Sigmoid colon (tissue), 7 donors: ENCODE data around the gene CHST2. TPM values are rescaled to one million over a fixed set of nuclear protein-coding genes. Genes with fewer than 3 reads are reported as not detected.
A peak's percentile ranks its signal among the peaks of the same experiment; 100 is the strongest.

ENCODE experiments used
- DNase-seq: peaks from one replicate; pipeline ENCODE4 v3.0.0-alpha.2; 2019
- H3K27ac ChIP-seq, 4 donors: fragments of 200-600 bp; sonication (generic); one replicate each; pipeline ENCODE4 v1.5.1; 2016 to 2019; ENCODE audit warnings: mild to moderate bottlenecking in 1 of 4
- H3K27me3 ChIP-seq, 3 donors: fragments of 200-600 bp; sonication (generic); one replicate each; pipeline ENCODE4 v1.5.1; 2019; ENCODE audit warnings: mild to moderate bottlenecking in 1 of 3
- H3K36me3 ChIP-seq, 4 donors: fragments of 200-600 bp; sonication (generic); one replicate each; pipeline ENCODE4 v1.5.1; 2016 to 2019
- H3K4me1 ChIP-seq, 4 donors: fragments of 200-600 bp; sonication (generic); one replicate each; pipeline ENCODE4 v1.5.1; 2017 to 2019
- H3K4me3 ChIP-seq, 4 donors: fragments of 200-600 bp; sonication (generic); one replicate each; pipeline ENCODE4 v1.5.1; 2017 to 2019; ENCODE audit warnings: mild to moderate bottlenecking in 2 of 4, moderate library complexity in 1 of 4
- H3K9me3 ChIP-seq, 4 donors: fragments of 200-600 bp in 3 of 4; sonication (generic) in 3 of 4; one replicate each; pipeline versions ENCODE4 v1.5.1 to v1.6.1; 2013 to 2019
- CTCF ChIP-seq, 4 experiments: fragments of 450-650 bp in 3 of 4; fragments of 200-600 bp in 1 of 4; IDR thresholded peaks; one replicate each; pipeline ENCODE4 v1.5.1; 2016 to 2019; ENCODE audit warnings: antibody characterized with exemption in 4 of 4, mild to moderate bottlenecking in 3 of 4, moderate library complexity in 2 of 4
- EP300 ChIP-seq, 4 donors: sonication (generic); formaldehyde crosslinking; IDR thresholded peaks; one replicate each; pipeline ENCODE4 v1.6.1; 2017; ENCODE audit warnings: antibody characterized with exemption in 4 of 4
- POLR2A ChIP-seq, 2 donors: fragments of 450-650 bp; IDR thresholded peaks; one replicate each; pipeline ENCODE4 v1.6.1; 2016; ENCODE audit warnings: antibody characterized with exemption in 2 of 2, mild to moderate bottlenecking in 2 of 2, moderate library complexity in 2 of 2
- POLR2AphosphoS5 ChIP-seq, 4 donors: sonication (generic); formaldehyde crosslinking; IDR thresholded peaks; one replicate each; pipeline ENCODE4 v1.6.1; 2017; ENCODE audit warnings: antibody characterized with exemption in 4 of 4
- WGBS, 2 donors: extraction: QIAGEN DNeasy Blood & Tissue Kit; methylation state at CpG; one replicate each; pipeline ENCODE4 v1.1.7; 2013; 5-methylcytosine and 5-hydroxymethylcytosine counted together
- intact Hi-C: fragments of 100-400 bp; cut with DNase I; formaldehyde crosslinking; loops from one replicate; pipeline ENCODE4 v1.15.1; 2023
- polyA plus RNA-seq, 3 donors: library from polyadenylated mRNA; stranded (reverse); fragments of 200-250 nt; gene quantifications; one replicate each; pipeline ENCODE4 v1.2.3, GENCODE V29; 2013
- total RNA-seq, 4 donors: library from RNA; depleted of rRNA; stranded (reverse); fragments of >200 nt; gene quantifications; one replicate each; pipeline ENCODE4 v1.1.0, GENCODE V29; 2016
- donor health status: healthy with polysubstance abuse.
- donor health status: Bipolar disorder and iron deficiency.
- donor health status: healthy.

Gene CHST2
- total and polyA plus RNA-seq, 7 donors = 0.60 to 4.5 (median 3.1) TPM

GRCh38 chr3:143146486-143147274, 27.1 kb downstream of the CHST2 start:
- Histone ChIP-seq H3K4me3 (no peak overlapping the region), H3K4me1 (no peaks in the 10 kb centered on the region), H3K36me3 (no peaks in the 10 kb centered on the region), H3K27me3 (no peaks in the 10 kb centered on the region), H3K27ac (no peak overlapping the region), H3K9me3 (no peaks in the 10 kb centered on the region)
- DNase-seq = no peak
- TF ChIP-seq POLR2AphosphoS5 (IDR thresholded peaks at IDR 0.05) (no peak), POLR2A (IDR thresholded peaks at IDR 0.05) (no peak), CTCF (IDR thresholded peaks at IDR 0.05) (no peak), EP300 (IDR thresholded peaks at IDR 0.05) (no peak)
- 63 to 80% methylated on average over 12 of the region's 12 CpGs for WGBS, 2 donors
- intact Hi-C loops = no loop called here

GRCh38 chr3:143147707-143148106, 28.1 kb downstream of the CHST2 start:
- Histone ChIP-seq H3K9me3 (no peaks in the 10 kb centered on the region), H3K36me3 (no peaks in the 10 kb centered on the region), H3K27me3 (no peaks in the 10 kb centered on the region), H3K27ac (no peak overlapping the region), H3K4me3 (no peak overlapping the region), H3K4me1 (no peaks in the 10 kb centered on the region)
- no peak for DNase-seq
- intact Hi-C loops = no loop called here
- WGBS, 2 donors = 71 to 75% methylated on average over 2 of the region's 2 CpGs
- TF ChIP-seq POLR2A (IDR thresholded peaks at IDR 0.05) (no peak), EP300 (IDR thresholded peaks at IDR 0.05) (no peak), POLR2AphosphoS5 (IDR thresholded peaks at IDR 0.05) (no peak), CTCF (IDR thresholded peaks at IDR 0.05) (no peak)

GRCh38 chr3:143150071-143150470, 30.5 kb downstream of the CHST2 start:
- TF ChIP-seq CTCF (IDR thresholded peaks at IDR 0.05) = no peak
- no peak for TF ChIP-seq POLR2A (IDR thresholded peaks at IDR 0.05)
- no peak for TF ChIP-seq POLR2AphosphoS5 (IDR thresholded peaks at IDR 0.05)
- no peak for TF ChIP-seq EP300 (IDR thresholded peaks at IDR 0.05)
- WGBS, 2 donors = 88 to 95% methylated on average over 3 of the region's 3 CpGs

GRCh38 chr3:143151004-143151731, 31.6 kb downstream of the CHST2 start:
- intact Hi-C loops = no loop called here
- peak; percentile 72 for DNase-seq
- no peaks in the 10 kb centered on the region for H3K36me3 ChIP-seq
- TF ChIP-seq POLR2AphosphoS5 (IDR thresholded peaks at IDR 0.05) (peak in 2 of 4 donors; percentile 9 to 26), EP300 (IDR thresholded peaks at IDR 0.05) (no peak), CTCF (IDR thresholded peaks at IDR 0.05) (no peak)
- peak overlapping the region in 3 of 4 donors; percentile 5 to 30 (median 20) for H3K27ac ChIP-seq
- no peaks in the 10 kb centered on the region for H3K9me3 ChIP-seq
- no peak overlapping the region for H3K4me3 ChIP-seq
- H3K27me3 ChIP-seq = no peaks in the 10 kb centered on the region
- 77 to 79% methylated on average over 7 of the region's 7 CpGs for WGBS, 2 donors
- H3K4me1 ChIP-seq = no peaks in the 10 kb centered on the region

More at GRCh38 chr3:143150071-143150470, 30.5 kb downstream of the CHST2 start:
- Histone ChIP-seq H3K9me3 (no peaks in the 10 kb centered on the region), H3K36me3 (no peaks in the 10 kb centered on the region), H3K27ac (no peak overlapping the region), H3K27me3 (no peaks in the 10 kb centered on the region), H3K4me3 (no peak overlapping the region), H3K4me1 (no peaks in the 10 kb centered on the region)
- no peak for DNase-seq
- intact Hi-C loops = no loop called here
